GM19397 (cell line): ENCODE results near the gene STX8.

Experiments
- ATAC-seq: cut with Tn5 transposase; IDR thresholded peaks from one replicate; pipeline ENCODE4 v1.9.1; 2021; ENCODE audit warnings: mild to moderate bottlenecking, moderate library complexity; ENCODE audit not compliant: unreplicated experiment

Gene STX8

DNA sequence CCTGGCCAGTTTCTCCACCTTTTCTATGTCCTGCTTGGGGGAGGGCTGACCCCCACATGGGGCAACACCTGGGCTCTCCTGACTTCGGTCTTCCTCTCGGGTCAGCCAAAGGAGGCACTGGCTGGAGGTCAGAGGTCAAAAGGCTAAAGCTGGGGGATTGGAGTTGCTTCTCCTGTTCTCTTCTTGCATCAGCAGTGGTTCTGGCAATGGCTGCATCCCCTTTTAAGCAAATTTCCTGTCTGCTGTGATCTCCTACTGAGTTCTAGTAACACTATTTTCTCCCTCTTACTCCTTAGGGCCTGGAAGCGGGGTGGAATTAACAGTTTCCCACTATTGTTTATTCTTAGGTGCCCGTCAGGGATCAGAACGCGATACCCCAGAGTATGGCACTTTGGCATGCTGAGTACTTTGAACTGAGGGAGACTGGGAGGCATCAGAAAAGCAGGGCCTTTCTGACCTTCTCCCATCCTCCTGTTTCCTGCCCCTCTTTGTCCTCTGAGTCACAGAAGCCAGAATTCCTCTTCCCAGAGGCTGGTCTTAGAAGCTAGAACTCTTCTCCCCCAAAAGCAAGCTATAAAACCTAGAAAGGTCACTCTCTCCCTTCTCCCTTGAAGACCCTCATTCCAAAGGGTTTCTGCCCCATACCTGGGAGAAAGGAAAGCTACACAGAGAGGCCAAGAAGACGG is 268.2 kb downstream of the STX8 start:
- ATAC-seq, result no peak

- no peak for ATAC-seq
Observed at GRCh38 chr17:9306086-9306485, 269.5 kb downstream of the STX8 start.

GRCh38 chr17:9299695-9300094 is 275.9 kb downstream of the STX8 start:
- ATAC-seq, result no peak

- no peak for ATAC-seq
Observed at GRCh38 chr17:9298776-9299295, 276.8 kb downstream of the STX8 start.

GRCh38 chr17:9298135-9298534 is 277.5 kb downstream of the STX8 start:
- no peak for ATAC-seq

GRCh38 chr17:9294661-9295210 is 280.9 kb downstream of the STX8 start:
- no peak for ATAC-seq

DNA sequence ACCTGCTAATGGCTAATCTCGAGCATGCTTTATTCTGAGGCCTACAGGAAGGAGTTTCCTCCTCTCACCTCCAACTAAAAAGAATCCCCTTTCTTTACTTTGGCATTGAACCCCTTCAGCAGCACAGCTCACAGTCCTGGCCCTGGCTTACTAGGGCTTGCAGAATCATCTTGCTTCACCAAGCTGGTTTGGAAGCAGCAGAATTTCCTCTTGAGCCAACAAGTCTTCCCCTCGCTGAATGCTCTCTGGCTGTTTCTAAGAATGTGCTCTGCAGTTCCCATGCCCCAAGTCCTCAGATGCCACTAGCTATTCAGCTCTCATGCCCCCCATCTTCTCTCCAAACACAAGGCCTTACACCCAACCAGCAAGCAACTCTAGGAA is 283.1 kb downstream of the STX8 start:
- no peak for ATAC-seq

DNA sequence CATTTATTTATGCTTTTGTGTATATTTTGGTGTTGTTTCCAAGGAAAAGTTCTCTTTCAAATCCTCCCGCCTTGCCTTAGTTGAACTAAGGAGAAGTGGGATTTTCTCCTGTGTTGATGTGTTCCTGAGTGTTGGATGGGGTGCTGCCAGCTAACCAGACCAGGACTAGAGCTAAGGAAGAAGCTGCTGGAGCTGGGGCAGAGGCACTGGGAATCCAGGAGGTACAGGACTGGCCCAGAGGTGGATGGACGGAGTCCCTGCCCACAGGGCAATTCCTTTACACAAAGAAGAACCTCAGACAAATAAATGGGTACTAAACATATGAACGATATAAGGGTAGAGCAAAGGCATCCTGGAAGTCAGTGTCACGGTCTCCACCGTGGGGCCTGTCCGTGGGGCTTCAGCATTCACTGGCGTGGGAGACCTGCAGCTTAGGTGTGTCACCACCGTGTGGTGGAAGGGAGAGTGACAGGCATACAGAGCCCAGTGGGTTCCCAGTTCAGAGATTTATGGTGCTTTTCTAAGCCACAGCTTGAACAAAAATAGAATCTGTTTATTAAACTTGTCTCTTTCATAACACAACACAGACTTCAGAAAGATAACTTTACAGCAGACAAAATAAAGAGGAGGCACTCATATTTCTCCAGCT is 283.6 kb downstream of the STX8 start:
- ATAC-seq, result no peak

DNA sequence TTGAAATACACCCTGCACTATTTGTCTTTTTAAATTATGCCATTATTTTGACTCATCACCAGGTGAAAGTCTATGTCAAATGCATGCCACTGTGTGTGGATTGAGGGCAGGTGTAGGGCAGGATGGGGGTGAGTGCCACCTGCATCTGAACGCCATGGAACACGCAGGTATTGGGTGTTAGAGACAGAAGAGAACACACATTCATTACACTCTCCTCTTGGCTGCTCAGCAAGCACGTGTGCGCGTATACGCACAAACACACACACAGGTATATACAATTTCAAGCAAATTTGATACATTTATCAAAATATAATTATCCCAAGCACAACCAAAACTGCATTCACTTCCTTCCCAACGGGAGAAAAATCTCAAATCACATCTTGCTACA is 285.4 kb downstream of the STX8 start:
- no peak for ATAC-seq

GRCh38 chr17:9287306-9287705 is 288.3 kb downstream of the STX8 start:
- no peak for ATAC-seq

- ATAC-seq, result no peak
Observed at GRCh38 chr17:9286434-9286833, 289.2 kb downstream of the STX8 start.

DNA sequence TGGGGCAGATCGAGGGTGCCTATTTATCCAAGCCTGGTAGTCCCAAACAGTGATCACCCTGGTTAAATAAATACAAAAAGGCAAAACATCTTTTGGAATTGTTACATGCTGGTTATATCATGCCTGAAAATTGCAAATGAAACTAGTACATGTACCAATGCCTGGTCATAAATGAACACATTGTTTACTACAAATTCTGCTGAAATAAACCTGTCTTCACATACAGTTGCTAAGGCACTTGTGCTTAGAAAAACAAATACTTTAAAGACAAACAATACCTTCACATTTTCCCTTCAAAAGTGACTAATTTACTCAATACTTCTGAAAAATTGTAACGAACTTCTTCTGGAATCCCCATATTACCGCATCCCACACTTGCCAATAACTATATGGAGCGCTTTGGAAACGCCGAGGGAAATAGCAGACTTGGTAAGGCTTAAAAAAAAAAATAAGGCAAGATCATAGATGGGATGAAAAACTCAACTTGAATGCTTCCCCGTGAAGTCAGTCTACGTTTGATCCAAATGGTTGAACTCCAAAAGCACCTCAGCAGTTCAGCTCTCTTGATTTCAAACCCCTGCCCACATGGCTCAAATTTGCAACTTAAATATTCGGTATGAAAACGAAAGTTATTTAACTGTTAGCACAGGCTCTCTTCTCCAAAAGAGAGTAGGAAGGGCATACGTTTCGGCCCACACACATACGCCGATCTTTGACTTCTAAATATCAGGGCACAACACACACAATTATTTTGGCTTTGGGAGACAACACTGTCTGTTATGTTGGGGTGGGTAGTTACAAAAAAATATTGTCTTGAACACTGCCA is 289.8 kb downstream of the STX8 start:
- no peak for ATAC-seq

DNA sequence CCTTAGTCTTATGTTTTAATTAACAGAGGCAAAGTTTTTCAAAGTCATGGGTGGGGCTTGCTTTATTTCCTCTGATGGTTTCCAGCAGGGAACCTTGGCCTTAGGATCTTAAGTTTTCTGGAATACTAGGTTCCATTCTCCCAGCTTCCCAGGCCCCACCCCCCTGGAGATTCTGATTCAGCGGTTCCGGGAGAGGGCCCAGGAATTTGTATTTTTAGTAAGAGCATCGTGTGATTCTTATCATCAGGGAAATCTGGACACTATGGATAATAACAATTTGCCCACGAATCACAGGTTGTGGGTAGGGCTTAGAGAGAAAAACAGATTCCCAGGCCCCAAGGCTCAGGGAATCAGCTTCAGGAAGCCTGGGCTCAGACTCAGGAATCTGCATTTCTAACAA is 290.7 kb downstream of the STX8 start:
- no peak for ATAC-seq

GRCh38 chr17:9283909-9284308 is 291.7 kb downstream of the STX8 start:
- ATAC-seq, result no peak

DNA sequence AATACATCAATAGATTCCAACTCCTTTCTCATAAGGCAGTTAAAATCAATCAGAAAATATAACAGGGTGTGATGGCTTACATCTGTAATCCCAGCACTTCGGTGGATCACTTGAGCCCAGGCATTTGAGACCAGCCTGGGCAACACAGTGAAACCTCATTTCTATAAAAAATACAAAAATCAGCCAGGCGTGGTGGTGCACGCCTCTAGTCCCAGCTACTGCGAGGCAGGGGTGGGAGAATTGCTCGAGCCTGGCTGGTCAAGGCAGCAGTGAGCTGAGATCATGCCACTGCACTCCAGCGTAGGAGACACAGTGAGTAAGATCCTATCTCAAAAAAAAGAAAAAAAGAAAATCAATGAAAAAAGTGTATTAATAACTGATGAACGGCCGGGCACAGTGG is 295.7 kb downstream of the STX8 start:
- ATAC-seq, result no peak

- ATAC-seq, result no peak
Observed at GRCh38 chr17:9274973-9275372, 300.6 kb downstream of the STX8 start.

DNA sequence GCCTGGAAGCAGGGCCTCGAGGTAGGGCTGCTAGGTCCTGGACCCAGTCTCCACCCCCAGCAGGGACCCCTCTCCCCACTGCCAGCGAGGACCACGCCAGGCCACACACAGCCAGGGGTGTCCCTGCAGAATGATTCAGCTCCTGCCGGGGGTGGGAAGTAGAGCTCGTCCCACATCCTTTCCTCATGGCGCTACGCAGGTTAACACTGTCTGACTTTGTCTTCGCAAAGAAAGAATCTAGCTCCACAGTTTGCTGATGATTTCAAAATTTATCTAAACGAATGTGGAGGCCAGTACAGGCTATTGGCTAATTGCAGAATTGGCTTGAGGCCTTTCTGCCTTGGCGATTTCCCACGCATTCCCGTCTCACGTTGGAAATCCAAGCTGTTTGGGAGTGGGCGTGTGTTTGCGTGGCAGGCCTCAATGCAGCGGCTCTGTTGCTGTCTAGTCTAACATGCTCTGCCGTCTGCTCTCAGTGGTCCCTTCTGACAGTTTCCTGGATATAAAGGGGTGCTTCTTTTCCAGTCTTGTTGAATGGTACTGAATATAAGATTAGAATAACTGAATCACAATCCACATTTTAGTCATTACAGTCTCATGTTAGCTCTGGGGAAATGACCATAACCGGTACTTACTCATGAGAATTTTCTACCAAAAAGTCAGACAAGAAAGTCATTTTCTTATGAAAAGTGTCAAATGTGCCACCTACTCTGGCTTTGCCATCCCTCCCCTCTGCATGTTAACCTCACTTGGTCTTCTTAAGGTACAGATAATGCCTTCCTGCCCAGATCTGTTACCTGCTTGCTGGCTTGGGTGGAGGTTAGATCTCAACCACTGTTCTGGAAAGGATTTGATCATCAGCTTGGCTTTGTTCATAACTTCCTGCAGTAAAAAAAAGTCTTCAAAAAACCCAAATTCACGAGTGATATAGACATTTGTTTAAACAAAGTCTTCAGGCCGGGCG is 301.9 kb downstream of the STX8 start:
- ATAC-seq, result no peak

- ATAC-seq, result no peak
Observed at GRCh38 chr17:9272501-9273200, 303.0 kb downstream of the STX8 start.

GRCh38 chr17:9271989-9272388 is 303.6 kb downstream of the STX8 start:
- no peak for ATAC-seq

DNA sequence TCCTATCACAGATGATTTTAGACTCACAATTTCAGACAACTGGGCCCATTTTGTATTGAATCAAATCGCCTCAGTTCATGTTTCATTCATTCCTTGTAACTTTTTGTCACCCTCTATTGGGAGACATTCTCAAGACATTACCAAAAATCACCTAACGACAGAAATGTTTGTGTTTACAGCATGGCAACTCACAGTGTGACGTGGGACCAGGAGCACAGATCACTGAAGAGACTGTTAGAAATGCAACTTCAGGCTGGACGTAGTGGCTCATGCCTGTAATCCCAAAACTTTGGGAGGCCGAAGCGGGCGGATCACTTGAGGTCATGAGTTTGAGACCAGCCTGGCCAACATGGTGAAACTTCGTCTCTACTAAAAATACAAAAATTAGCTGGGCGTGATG is 304.7 kb downstream of the STX8 start:
- no peak for ATAC-seq
